Chondrocyte (in vitro differentiated cells): Measurements from ENCODE around the gene GMPPA. TPM values are rescaled to one million over a fixed set of nuclear protein-coding genes. Genes with fewer than 3 reads are reported as not detected.

Source experiments
- DNase-seq: peaks from one replicate; pipeline ENCODE4 v3.0.0; 2021; ENCODE audit warnings: mixed read lengths, low spot score
- H3K27ac Mint-ChIP-seq: one replicate; pipeline ENCODE4 v1.8.0; 2021; ENCODE audit warnings: mild to moderate bottlenecking, moderate library complexity, mixed read lengths; ENCODE audit not compliant: unreplicated experiment
- H3K27me3 Mint-ChIP-seq: 2 replicates; pipeline ENCODE4 v1.8.0; 2021; ENCODE audit warnings: low read depth, mixed read lengths
- H3K36me3 Mint-ChIP-seq: 2 replicates; pipeline ENCODE4 v1.8.0; 2021; ENCODE audit warnings: low read depth, mixed read lengths
- H3K4me1 Mint-ChIP-seq: 2 replicates; pipeline ENCODE4 v1.8.0; 2021; ENCODE audit warnings: low read depth, mild to moderate bottlenecking, mixed read lengths
- H3K4me3 Mint-ChIP-seq: one replicate; pipeline ENCODE4 v1.8.0; 2021; ENCODE audit warnings: mild to moderate bottlenecking, moderate library complexity, mixed read lengths; ENCODE audit not compliant: unreplicated experiment
- H3K9me3 Mint-ChIP-seq: 2 replicates; pipeline ENCODE4 v1.8.0; 2021; ENCODE audit warnings: low read depth, mixed read lengths
- total RNA-seq: library from RNA; stranded (reverse); gene quantifications from 3 replicates; pipeline ENCODE4 v1.2.1, GENCODE V29; 2021
- TF ChIP-seq, protein P1 (sequence below): fragments of 200-600 bp; sonication (generic); IDR thresholded peaks from 2 replicates; pipeline ENCODE4 v1.5.0; 2021; ENCODE audit warnings: antibody characterized with exemption, mild to moderate bottlenecking, moderate library complexity

The GMPPA gene
- total RNA-seq, 1 donor from 2014 or later = 60.9 TPM

DNA sequence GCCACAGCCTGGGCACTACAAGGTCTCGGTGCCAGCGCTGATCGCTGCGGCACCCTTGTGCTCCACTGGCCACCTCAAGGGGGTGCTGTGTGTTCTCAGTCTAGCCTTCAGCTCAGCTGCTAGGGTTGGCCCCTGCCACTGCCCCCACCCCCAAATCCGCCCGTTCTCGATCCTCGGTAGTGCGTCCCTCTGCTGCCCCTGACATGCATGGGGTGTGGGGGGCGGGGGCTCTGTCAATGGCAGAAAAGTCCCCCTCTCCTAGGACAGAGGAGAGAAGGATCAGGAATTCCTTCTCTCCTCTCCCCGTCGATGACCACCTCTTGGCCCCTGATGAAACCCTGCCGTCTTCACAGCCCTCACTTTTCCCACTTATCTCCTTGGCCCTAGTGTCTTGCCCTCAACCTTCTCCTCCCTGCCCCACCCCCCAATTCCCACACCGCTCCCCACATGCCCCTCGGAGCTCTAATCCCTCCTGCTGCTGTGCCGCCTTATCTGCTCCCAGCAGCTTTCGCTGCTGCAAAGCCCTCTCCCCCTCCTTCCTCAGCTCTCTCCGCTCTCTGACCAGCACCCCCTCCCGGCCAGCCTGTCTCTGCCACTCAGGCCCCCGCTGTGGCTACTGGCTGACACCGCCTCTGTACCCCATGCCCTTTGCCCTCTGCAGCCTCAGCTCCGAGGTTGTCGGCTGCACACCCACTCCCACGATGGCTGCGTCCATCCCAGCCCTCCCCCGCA, 11.3 kb downstream of the GMPPA start:
- TF ChIP-seq, protein P1, sequence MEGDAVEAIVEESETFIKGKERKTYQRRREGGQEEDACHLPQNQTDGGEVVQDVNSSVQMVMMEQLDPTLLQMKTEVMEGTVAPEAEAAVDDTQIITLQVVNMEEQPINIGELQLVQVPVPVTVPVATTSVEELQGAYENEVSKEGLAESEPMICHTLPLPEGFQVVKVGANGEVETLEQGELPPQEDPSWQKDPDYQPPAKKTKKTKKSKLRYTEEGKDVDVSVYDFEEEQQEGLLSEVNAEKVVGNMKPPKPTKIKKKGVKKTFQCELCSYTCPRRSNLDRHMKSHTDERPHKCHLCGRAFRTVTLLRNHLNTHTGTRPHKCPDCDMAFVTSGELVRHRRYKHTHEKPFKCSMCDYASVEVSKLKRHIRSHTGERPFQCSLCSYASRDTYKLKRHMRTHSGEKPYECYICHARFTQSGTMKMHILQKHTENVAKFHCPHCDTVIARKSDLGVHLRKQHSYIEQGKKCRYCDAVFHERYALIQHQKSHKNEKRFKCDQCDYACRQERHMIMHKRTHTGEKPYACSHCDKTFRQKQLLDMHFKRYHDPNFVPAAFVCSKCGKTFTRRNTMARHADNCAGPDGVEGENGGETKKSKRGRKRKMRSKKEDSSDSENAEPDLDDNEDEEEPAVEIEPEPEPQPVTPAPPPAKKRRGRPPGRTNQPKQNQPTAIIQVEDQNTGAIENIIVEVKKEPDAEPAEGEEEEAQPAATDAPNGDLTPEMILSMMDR = peak; percentile 84
- peaks cover 22% of the 10 kb centered on the region for H3K4me1 Mint-ChIP-seq
- peak overlapping the region; percentile 69 for H3K4me3 Mint-ChIP-seq
- no peak for DNase-seq
- peaks cover 32% of the 10 kb centered on the region for H3K27me3 Mint-ChIP-seq
- H3K9me3 Mint-ChIP-seq = no peaks in the 10 kb centered on the region
- H3K27ac Mint-ChIP-seq = peak overlapping the region; percentile 49
- H3K36me3 Mint-ChIP-seq = peaks cover 3% of the 10 kb centered on the region

DNA sequence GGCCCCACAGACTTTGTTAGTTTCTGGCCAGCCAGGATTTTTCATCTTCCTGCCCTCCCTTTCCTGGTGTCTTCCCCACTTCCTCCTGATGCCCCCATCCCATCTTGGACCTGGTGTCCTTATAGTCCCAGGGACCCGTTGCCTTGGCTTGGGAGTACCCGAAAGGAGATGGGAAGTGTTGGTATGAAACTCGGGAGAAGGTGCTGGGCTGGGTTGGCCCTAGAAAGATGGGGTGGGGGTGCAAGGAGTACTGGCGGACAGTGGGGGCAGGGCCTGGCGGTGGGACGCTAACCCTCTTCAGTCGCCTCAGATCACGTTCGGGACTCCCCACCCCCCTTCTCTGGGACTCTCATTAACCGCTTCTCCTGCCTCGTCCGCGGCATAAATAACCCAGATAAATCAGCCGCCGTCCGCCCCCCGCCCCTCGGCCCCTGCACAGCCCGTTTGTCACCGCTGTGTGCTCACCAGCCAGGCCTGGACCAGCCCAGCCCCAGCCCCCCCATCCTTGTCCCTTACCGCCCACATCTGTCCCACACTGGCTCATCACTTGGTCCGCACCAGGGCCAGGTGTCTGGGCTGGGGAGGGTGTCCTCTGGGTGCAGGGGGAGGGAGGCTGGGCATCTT, 11.9 kb downstream of the GMPPA start:
- Mint-ChIP-seq H3K4me3 (peak overlapping the region; percentile 69), H3K27me3 (peaks cover 38% of the 10 kb centered on the region), H3K9me3 (no peaks in the 10 kb centered on the region), H3K36me3 (peaks cover 3% of the 10 kb centered on the region), H3K27ac (no peak overlapping the region), H3K4me1 (peaks cover 22% of the 10 kb centered on the region)
- no peak for DNase-seq
- TF ChIP-seq, protein P1 = no peak

GRCh38 chr2:219511547-219512325, 13.0 kb downstream of the GMPPA start:
- Mint-ChIP-seq H3K4me1 (peaks cover 22% of the 10 kb centered on the region), H3K36me3 (peaks cover under 1% of the 10 kb centered on the region), H3K4me3 (no peak overlapping the region), H3K9me3 (no peaks in the 10 kb centered on the region), H3K27ac (no peak overlapping the region), H3K27me3 (peaks cover 49% of the 10 kb centered on the region)
- DNase-seq = no peak
- TF ChIP-seq, protein P1 = no peak

DNA sequence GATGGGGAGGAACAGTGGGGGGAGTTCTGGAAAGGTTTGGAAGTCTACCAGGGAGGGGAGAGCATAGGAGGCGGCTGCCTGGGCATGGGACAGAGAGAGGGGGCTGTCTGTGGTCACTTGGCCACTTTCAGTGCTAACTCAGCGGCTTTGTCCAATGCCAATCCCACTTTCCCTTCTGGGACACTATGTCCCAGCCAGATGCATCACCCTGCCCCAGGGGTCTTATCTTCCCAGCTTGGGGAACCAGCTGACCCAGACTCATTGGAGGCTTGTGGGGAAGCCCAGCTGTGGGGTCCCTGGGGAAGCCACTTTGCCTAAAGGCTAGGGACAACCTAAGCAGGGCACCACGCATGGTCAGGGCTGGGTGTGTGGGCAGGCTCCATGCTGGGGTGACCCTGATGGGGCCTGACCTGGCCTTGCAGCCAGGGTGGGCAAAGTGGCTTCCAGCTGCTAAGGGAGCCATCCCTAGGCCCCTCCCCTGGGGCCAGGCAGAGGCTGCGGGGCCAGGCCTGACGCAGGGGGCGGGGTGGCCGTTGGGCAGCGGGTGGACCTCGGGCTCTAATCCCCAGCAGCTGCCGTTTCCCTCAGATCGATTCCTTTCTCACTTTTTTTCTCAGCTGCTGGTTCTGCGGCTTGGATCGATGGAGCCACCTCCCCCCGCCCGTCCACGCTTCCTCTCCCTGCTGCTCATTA, 14.0 kb downstream of the GMPPA start:
- TF ChIP-seq, protein P1 = no peak
- Mint-ChIP-seq H3K27me3 (peaks cover 57% of the 10 kb centered on the region), H3K4me3 (no peak overlapping the region), H3K36me3 (no peaks in the 10 kb centered on the region), H3K9me3 (no peaks in the 10 kb centered on the region), H3K27ac (no peak overlapping the region), H3K4me1 (peaks cover 26% of the 10 kb centered on the region)
- no peak for DNase-seq

GRCh38 chr2:219513787-219514186, 15.1 kb downstream of the GMPPA start:
- Mint-ChIP-seq H3K9me3 (no peaks in the 10 kb centered on the region), H3K4me3 (peak overlapping the region; percentile 35), H3K27me3 (peaks cover 62% of the 10 kb centered on the region), H3K36me3 (no peaks in the 10 kb centered on the region), H3K4me1 (peaks cover 30% of the 10 kb centered on the region), H3K27ac (peak overlapping the region; percentile 42)
- DNase-seq = no peak
- TF ChIP-seq, protein P1 = no peak
